Cardiac fibroblast (primary cell): Measurements from ENCODE around the gene SLC16A12.

ENCODE experiments used
- DNase-seq, 2 donors: peaks; one replicate each; pipeline versions ENCODE4 v3.0.0 to v3.0.0-alpha.2; 2010; ENCODE audit warnings: low read depth in 2 of 2
- H3K4me3 ChIP-seq, 2 donors: replicated peaks in 1 of 2; 1 replicate in 1 of 2; 2 replicates in 1 of 2; pipeline ENCODE4 v1.5.1; 2011; ENCODE audit warnings: low read depth in 2 of 2, low read length in 2 of 2, mild to moderate bottlenecking in 2 of 2, moderate library complexity in 1 of 2
- CTCF ChIP-seq: IDR thresholded peaks from one replicate; pipeline ENCODE4 v1.5.1; 2011; ENCODE audit warnings: low read depth, mild to moderate bottlenecking, low read length, inconsistent platforms

The SLC16A12 gene

GRCh38 chr10:89468191-89468965 is 67.0 kb downstream of the SLC16A12 start:
- no peak for DNase-seq
- no peak for TF ChIP-seq CTCF
- no peak overlapping the region for H3K4me3 ChIP-seq

GRCh38 chr10:89466599-89467035 is 68.8 kb downstream of the SLC16A12 start:
- peak; percentile 66 for TF ChIP-seq CTCF
- no peak overlapping the region for H3K4me3 ChIP-seq
- peak; percentile 66 to 69 for DNase-seq

- DNase-seq = peak in 1 of 2 donors; percentile 25
- TF ChIP-seq CTCF = no peak
- no peak overlapping the region for H3K4me3 ChIP-seq
These were observed 70.2 kb downstream of the SLC16A12 start for GRCh38 chr10:89465196-89465595.

GRCh38 chr10:89463846-89464537 is 71.4 kb downstream of the SLC16A12 start:
- DNase-seq = no peak

GRCh38 chr10:89458784-89459183 is 76.6 kb downstream of the SLC16A12 start:
- TF ChIP-seq CTCF = no peak
- no peak overlapping the region for H3K4me3 ChIP-seq
- peak; percentile 45 to 46 for DNase-seq

More at GRCh38 chr10:89463846-89464537, 71.4 kb downstream of the SLC16A12 start:
- H3K4me3 ChIP-seq = no peak overlapping the region
- TF ChIP-seq CTCF = no peak

GRCh38 chr10:89458291-89458690 is 77.1 kb downstream of the SLC16A12 start:
- TF ChIP-seq CTCF = no peak
- peak; percentile 82 to 83 for DNase-seq
- H3K4me3 ChIP-seq = no peak overlapping the region
